Fibroblast of pulmonary artery (primary cell): ENCODE results near the gene ZSWIM6.

Experiments used
- DNase-seq: peaks from one replicate; pipeline ENCODE4 v3.0.0-alpha.2; 2010; ENCODE audit warnings: low read depth
- H3K4me3 ChIP-seq: replicated peaks from 2 replicates; pipeline ENCODE4 v1.5.1; 2011; ENCODE audit warnings: low read depth, mild to moderate bottlenecking, control low read depth, low read length, moderate library complexity
- CTCF ChIP-seq: IDR thresholded peaks from 2 replicates; pipeline ENCODE4 v1.5.1; 2011; ENCODE audit warnings: mild to moderate bottlenecking, control low read depth, low read length, inconsistent platforms; ENCODE audit errors: missing control alignments

Gene ZSWIM6

DNA sequence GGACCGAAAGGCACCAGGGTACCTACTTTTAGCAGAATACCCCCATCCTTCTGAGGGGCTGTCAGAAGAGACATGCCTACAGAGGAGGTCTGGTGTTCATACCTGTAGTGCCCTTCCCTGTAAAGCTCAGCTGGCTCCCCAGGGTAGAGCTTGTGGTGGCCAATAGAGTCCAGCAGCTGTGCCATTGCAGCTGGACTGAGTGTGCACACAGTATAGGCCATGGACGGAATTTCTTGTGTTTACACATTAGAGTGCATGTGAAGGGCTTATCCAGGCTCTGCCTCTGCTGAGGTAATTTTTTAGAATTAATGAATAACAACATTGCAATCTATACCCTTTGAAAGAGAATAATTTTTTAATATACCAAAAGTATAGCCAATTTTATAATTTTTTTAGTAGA, 191.0 kb downstream of the ZSWIM6 start:
- no peak for TF ChIP-seq CTCF
- H3K4me3 ChIP-seq: no peak overlapping the region
- no peak for DNase-seq

- DNase-seq: no peak
- no peak overlapping the region for H3K4me3 ChIP-seq
- no peak for TF ChIP-seq CTCF
These were observed 191.9 kb downstream of the ZSWIM6 start for GRCh38 chr5:61523997-61524396.

DNA sequence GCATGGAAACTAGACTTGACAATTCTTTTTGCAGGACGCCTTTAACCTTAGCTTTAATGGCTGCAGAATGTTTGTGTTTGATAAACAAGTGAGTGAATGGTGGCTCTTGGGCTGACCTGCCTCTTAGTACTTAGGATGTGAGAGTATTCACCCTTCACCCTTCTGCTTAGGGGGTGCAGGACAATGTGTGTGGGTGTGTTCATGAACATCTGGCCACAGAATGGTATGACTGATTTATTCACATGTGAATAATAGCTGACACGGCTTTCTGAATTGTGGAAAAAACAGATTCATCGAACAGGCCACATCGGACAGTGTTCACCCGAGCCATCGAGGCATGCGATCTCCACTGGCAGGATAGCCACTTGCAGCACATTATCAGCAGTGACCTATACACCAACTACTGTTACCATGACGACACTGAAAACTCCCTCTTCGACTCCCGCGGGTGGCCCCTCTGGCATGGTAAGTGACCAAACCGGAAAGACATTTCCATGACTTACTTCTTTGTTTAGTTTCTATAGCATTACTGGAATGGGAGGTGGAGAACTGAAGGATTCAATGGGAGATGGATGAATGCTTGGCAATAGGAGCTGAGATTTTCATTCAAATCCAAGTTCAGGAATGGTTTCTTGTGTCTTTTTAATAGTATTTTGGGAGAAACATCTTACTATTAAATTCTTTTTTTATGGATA, 193.6 kb downstream of the ZSWIM6 start:
- H3K4me3 ChIP-seq: no peak overlapping the region
- TF ChIP-seq CTCF: no peak
- DNase-seq: peak; percentile 32

DNA sequence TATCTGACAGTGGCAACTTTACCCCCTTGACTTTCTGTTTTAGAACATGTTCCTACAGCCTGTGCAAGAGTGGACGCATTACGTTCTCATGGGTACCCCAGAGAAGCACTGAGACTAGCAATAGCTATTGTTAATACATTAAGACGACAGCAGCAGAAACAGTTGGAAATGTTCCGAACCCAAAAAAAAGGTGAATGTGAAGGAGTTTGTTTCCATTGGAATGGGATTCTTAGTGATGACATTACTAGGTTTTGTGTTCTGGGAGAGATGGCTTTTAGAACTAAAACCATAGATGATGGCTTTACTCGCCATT, 194.1 kb downstream of the ZSWIM6 start:
- DNase-seq: no peak
- H3K4me3 ChIP-seq: no peak overlapping the region
- TF ChIP-seq CTCF: no peak

GRCh38 chr5:61532983-61533382, 200.9 kb downstream of the ZSWIM6 start:
- H3K4me3 ChIP-seq: no peak overlapping the region
- DNase-seq: no peak
- TF ChIP-seq CTCF: no peak

DNA sequence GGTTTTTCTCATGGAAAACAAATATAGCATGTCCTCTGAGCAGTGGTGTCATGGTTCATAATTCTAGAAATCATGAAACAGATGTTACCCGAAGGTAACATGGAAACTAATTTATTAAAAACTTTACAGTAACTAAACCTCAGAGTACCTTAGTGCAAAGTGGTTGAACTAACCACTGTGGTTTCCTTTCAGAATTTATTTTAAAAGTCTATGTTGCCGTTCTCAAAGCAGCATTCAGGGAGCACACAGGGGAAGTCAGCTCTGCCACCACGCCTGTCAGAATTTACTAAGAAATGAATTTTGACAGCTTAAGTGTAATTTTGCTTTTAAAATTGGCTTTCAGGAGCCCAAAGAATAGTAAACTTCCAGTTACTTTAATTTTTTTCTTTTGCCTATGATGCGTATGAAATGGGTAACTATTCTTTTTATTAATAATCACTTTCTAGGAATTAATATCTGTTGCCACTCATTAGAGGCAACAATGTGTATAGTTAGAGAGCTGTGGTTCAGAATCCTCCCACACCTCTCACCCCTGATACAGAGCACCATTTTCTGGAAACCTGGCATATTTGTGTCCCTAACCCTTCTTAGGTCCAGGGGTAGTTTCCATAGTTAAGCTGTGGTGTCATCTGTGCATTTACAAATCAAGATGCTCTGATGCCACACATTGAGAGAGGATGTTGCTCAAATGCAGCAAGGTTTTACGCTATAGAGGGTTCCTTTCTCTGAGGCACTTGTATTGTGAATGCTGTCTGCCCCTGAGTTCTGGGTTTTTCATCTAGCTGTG, 202.6 kb downstream of the ZSWIM6 start:
- no peak overlapping the region for H3K4me3 ChIP-seq
- no peak for DNase-seq
- no peak for TF ChIP-seq CTCF

- DNase-seq: no peak
- no peak for TF ChIP-seq CTCF
- H3K4me3 ChIP-seq: no peak overlapping the region
These were observed 203.8 kb downstream of the ZSWIM6 start for GRCh38 chr5:61535828-61536227.
